Choroid plexus epithelial cell (primary cell): ENCODE results near the gene PDE6B.

Source experiments
- DNase-seq: peaks from one replicate; pipeline ENCODE4 v3.0.0-alpha.2; 2010; ENCODE audit warnings: low read depth
- H3K4me3 ChIP-seq: 2 replicates; pipeline ENCODE4 v1.5.1; 2011; ENCODE audit warnings: low read depth, mild to moderate bottlenecking, control low read depth, low read length, moderate library complexity
- TF ChIP-seq, protein P1 (sequence below): conservative IDR thresholded peaks from 2 replicates; pipeline ENCODE4 v1.5.1; 2011; ENCODE audit warnings: low read depth, mild to moderate bottlenecking, control low read depth, inconsistent platforms, low read length, moderate library complexity

The PDE6B gene

DNA sequence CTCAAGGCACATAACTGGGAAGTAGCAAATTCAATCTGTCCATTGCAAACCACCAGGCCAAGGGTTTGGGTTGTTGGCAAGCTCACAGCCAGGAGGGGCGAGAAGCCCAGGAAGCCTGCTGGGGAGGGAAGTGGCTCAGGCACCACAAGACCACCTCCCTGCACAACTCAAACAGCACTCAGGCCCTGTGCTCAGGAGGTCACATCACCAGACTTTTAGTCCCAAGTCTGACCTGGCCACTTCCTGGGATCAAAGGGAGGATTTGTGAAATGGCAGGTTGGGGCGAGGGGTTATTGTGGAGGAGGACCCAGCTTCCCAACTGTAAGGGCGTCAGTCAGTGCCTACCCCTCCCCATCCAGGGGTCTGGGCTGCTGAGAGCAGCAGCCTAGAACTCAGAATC lies 46.4 kb downstream of the PDE6B start:
- DNase-seq: no peak
- no peak overlapping the region for H3K4me3 ChIP-seq
- TF ChIP-seq, protein P1, sequence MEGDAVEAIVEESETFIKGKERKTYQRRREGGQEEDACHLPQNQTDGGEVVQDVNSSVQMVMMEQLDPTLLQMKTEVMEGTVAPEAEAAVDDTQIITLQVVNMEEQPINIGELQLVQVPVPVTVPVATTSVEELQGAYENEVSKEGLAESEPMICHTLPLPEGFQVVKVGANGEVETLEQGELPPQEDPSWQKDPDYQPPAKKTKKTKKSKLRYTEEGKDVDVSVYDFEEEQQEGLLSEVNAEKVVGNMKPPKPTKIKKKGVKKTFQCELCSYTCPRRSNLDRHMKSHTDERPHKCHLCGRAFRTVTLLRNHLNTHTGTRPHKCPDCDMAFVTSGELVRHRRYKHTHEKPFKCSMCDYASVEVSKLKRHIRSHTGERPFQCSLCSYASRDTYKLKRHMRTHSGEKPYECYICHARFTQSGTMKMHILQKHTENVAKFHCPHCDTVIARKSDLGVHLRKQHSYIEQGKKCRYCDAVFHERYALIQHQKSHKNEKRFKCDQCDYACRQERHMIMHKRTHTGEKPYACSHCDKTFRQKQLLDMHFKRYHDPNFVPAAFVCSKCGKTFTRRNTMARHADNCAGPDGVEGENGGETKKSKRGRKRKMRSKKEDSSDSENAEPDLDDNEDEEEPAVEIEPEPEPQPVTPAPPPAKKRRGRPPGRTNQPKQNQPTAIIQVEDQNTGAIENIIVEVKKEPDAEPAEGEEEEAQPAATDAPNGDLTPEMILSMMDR: no peak

DNA sequence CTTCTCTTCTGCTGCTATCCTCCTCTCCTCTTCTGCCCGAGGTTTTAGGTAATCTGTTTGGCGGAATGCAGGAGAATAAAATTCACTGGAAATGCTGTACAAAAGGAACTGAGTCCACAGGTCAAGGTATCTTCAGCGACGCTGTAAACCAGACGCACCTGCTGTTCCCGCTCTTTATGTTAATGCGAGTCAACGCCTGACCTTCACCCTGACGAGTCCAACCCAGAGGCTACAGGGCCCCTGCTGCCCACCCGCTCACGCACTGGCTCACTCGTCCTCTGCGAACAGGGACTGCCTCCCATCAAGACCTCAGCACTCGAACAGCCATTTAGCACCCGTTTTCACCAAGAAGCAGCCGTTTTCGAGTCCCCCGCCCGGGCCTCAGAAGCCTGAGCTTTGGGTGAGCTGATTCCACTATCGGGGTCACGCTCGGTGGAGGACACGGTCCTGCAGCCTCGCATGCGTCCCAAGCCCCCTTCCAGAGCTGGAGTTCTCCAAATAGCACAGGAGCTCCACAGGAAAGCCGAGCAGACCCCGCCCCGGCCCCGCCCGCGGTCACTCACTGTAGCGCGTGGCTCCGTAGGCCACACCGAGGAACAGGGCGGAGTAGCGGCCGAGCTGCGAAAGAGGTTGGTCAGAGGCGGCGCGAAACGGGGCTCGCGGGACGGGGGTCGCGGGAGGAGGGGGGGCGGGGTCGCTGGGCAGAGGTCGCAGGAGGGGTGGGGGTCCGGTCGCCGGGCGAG lies 48.1 kb downstream of the PDE6B start:
- peak overlapping the region; percentile 92 for H3K4me3 ChIP-seq
- TF ChIP-seq, protein P1: no peak
- DNase-seq: no peak

DNA sequence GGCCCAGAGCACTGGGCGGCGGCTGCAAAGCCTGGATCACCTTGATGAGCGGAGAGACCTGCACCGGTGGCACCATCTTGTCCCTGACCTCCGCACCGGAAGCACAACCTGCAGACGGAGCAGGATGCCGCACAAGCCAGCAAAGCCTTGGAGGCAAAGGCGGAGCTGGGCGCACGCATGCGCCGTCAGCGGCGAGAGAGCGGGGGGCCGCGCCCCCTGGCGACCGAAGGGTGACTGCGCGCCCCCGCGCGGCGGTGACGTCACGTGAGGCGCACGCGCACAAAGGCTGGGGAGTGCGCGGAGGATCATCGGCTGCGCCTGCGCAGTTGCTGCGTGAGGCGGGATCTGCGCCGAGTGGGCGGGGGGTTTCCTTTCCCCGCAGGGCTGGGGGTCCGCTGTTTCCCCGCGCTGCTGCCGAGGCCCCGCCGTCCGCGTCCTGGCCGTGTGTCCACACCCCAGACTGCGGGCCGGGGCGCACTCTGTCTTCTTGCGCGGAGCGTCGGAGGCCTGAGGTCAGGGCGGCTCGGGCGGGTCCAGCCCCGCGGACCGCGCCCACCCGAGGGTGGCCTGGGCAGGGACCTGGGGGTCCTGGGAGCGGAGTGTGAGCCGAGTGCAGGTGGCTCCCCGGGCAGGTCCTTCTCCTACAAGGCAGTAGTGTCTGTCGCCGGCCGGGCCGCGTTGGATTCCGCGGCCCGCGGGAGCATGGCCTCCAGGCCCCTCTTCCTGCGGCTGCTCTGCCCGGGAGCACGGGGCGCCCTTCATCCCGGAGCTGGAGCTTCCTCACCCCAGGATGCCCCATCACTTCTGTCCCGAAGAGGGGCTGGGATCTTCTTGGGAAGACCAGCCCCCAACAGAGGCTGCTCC lies 49.0 kb downstream of the PDE6B start, which contains the start of the genes ATP5ME and MYL5:
TSS of gene ATP5ME (minus strand) at position 105 of the 864 bp plus-strand sequence. CDS start at position 76, 29 bp downstream.
TSS of gene MYL5 (plus strand) at position 371 of the 864 bp plus-strand sequence. CDS start 3,485 bp downstream, outside the sequence.
- TF ChIP-seq, protein P1: peak; percentile 54

DNA sequence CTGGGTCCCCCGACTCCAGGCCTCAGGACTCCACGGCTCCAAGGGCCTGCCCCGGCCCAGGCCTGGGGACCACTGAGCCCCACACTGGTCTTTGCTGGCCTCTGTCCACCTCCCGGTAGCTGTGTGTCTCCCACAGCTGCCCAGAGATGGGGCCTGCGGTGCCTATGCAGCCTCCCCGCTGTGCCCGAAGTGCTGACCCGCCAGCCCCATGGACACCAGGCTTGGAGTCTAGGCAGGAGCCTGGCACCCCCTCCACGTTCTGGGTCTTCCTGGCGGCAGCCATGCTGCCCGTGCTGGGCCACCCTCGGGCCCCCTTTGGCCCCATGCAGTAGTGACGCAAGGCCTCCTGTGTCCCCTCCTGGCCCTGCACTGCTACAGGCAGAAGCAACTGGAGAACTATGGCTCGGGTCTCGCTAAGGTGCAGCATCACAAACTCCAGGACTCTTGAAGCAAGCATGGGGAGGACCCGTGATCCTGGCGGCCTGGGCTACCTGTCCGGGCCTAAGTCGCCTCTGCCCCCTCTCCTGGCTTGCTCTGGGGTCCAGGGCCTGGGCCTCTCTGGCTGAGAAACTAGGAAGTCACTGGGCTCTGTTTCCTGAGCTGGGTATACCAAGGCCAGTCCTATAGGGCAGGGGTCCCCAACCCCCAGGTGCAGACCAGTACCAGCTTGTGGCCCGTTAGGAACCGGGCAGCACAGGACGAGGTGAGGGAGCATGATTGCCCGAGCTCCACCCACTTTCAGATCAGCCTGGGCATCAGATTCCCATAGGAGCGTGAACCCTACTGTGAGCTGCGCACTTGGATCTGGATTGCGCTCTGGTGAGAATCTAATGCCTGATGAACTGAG lies 49.9 kb downstream of the PDE6B start:
- DNase-seq: no peak
- peak overlapping the region; percentile 92 for H3K4me3 ChIP-seq
- TF ChIP-seq, protein P1: no peak

More for the DNA sequence above, 49.0 kb downstream of the PDE6B start, which contains the start of the genes ATP5ME and MYL5:
- H3K4me3 ChIP-seq: peak within 1 kb of the TSS; percentile 92
- peak; percentile 97 for DNase-seq

DNA sequence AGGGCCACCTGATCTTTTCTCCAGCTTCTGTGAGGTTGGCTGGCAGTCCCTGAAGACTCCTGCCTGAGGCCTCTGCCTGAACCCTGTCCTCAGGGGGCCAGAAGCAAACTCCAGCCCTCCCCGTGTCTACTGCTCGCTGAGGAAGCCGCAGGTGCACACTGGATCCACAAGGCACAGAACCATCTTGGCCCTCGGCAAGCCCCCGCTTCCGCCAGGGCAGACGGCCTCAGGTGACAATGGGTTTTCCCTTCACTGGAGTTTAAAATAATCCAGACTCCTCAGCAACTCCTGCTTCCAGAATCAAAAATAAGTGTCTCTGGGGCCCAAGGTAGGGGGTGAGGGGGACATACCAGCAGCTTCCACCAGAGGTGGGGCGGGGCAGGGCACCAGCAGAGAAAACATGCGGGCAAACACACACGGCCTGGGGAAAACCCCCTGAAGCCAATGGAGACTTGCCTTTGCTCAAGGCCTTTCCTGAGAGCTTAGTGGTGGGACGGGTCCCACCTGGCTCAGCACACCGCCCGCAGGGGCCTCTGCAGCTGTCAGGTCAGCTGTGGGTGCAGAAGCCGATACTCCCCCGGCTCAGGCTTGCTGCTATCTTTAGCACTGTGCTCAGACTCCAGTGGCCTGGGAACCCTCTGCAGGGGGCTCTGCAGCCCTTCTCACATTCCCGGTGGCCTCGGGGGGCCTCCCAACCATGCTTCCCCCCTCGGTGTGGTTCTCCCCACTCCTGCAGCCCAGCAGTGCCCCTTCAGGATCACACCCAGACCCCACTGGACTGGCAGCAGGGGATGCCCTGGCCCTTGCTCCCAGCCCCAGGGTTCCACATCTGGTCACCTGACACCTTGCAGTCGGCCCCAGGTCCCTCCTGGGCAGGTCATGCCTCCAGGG lies 50.9 kb downstream of the PDE6B start:
- no peak for DNase-seq
- no peak overlapping the region for H3K4me3 ChIP-seq
- TF ChIP-seq, protein P1: no peak

DNA sequence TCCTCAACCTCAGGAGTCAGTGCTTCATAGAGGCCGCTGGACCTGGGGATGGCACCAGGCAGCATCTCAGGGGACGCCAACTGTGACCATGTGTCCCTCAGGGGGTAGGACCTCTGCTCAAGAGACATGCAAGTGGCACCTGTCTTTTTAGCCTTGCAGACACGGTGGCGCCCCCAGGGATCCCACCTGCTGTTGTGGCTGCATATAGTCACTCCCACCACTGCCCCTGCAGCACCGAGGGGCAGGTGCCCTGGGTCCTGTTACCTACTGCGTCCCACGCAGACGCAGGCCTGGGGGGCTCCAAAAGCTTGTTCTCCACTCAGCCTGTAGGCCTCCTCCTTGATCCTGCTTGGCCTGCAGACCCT lies 51.5 kb downstream of the PDE6B start:
- no peak overlapping the region for H3K4me3 ChIP-seq
- no peak for DNase-seq
- TF ChIP-seq, protein P1: no peak
